GM21723 (cell line): ENCODE measurements around the gene PPM1L.
A peak's percentile ranks its signal among the peaks of the same experiment; 100 is the strongest.

ENCODE experiments used
- ATAC-seq: cut with Tn5 transposase; IDR thresholded peaks from one replicate; pipeline ENCODE4 v1.9.1; 2021; ENCODE audit warnings: mild to moderate bottlenecking, moderate library complexity; ENCODE audit not compliant: unreplicated experiment

Gene PPM1L

GRCh38 chr3:160842021-160843005, 86.3 kb downstream of the PPM1L start:
- no peak for ATAC-seq

- no peak for ATAC-seq
Measured at GRCh38 chr3:160851629-160852210, 95.7 kb downstream of the PPM1L start.

GRCh38 chr3:160852856-160853255, 96.8 kb downstream of the PPM1L start:
- ATAC-seq, result no peak

GRCh38 chr3:160856450-160856849, 100.4 kb downstream of the PPM1L start:
- no peak for ATAC-seq

GRCh38 chr3:160857476-160858119, 101.6 kb downstream of the PPM1L start:
- ATAC-seq, result no peak

GRCh38 chr3:160860346-160860745, 104.3 kb downstream of the PPM1L start:
- ATAC-seq, result no peak

GRCh38 chr3:160869825-160870224, 113.8 kb downstream of the PPM1L start:
- ATAC-seq, result no peak

GRCh38 chr3:160870327-160870726, 114.3 kb downstream of the PPM1L start:
- no peak for ATAC-seq

GRCh38 chr3:160874736-160875135, 118.7 kb downstream of the PPM1L start:
- no peak for ATAC-seq

- ATAC-seq, result no peak
Measured at GRCh38 chr3:160876643-160877042, 120.6 kb downstream of the PPM1L start.

- no peak for ATAC-seq
Measured at GRCh38 chr3:160879859-160880258, 123.8 kb downstream of the PPM1L start.

- ATAC-seq, result no peak
Measured at GRCh38 chr3:160883373-160883772, 127.3 kb downstream of the PPM1L start.

- ATAC-seq, result peak; percentile 39
Measured at GRCh38 chr3:160885791-160886286, 129.8 kb downstream of the PPM1L start.

- peak; percentile 88 for ATAC-seq
Measured at GRCh38 chr3:160886421-160886820, 130.4 kb downstream of the PPM1L start.

- no peak for ATAC-seq
Measured at GRCh38 chr3:160893207-160893606, 137.2 kb downstream of the PPM1L start.

- ATAC-seq, result no peak
Measured at GRCh38 chr3:160904691-160905090, 148.7 kb downstream of the PPM1L start.

GRCh38 chr3:160906646-160907045, 150.6 kb downstream of the PPM1L start:
- ATAC-seq, result no peak

GRCh38 chr3:160909917-160910316, 153.9 kb downstream of the PPM1L start:
- ATAC-seq, result no peak

- ATAC-seq, result no peak
Measured at GRCh38 chr3:160911411-160911810, 155.4 kb downstream of the PPM1L start.

GRCh38 chr3:160916472-160916871, 160.4 kb downstream of the PPM1L start:
- ATAC-seq, result no peak

- ATAC-seq, result no peak
Measured at GRCh38 chr3:160919942-160920341, 163.9 kb downstream of the PPM1L start.
